Upper lobe of left lung (tissue), 4 donors: ENCODE results near the gene MYO7A.

Experiments
- CTCF ChIP-seq, 6 experiments: fragments of 450-650 bp in 4 of 6; fragments of 200-600 bp in 2 of 6; sonication (generic) in 2 of 6; IDR thresholded peaks; one replicate each; pipeline ENCODE4 v1.5.1; 2016 to 2019; ENCODE audit warnings: antibody characterized with exemption in 6 of 6
- POLR2AphosphoS5 ChIP-seq, 2 donors: sonication (generic); formaldehyde crosslinking; IDR thresholded peaks; one replicate each; pipeline ENCODE4 v1.5.1; 2017; ENCODE audit warnings: antibody characterized with exemption in 2 of 2

GRCh38 chr11:77100166-77101042 is 27.6 kb upstream of the MYO7A start:
- TF ChIP-seq CTCF (IDR thresholded peaks at IDR 0.05) (no peak), POLR2AphosphoS5 (IDR thresholded peaks at IDR 0.05) (no peak)
